K562 (cell line): ENCODE results near the gene SLC26A8. TPM values are rescaled to one million over a fixed set of nuclear protein-coding genes. Genes with fewer than 3 reads are reported as not detected.
A peak's percentile ranks its signal among the peaks of the same experiment; 100 is the strongest.

Experiments
- FOXA1 ChIP-seq: fragments of 450-650 bp; IDR thresholded peaks from 2 replicates; pipeline ENCODE4 v1.6.1; 2016; ENCODE audit warnings: mild to moderate bottlenecking, borderline replicate concordance
- GABPA ChIP-seq: fragments of 200-800 bp; sonication (Bioruptor generic); conservative IDR thresholded peaks from 2 replicates; pipeline ENCODE4 v1.6.1; 2016; ENCODE audit warnings: low read depth, missing genetic modification characterization, missing compliant biosample characterization
- HES1 ChIP-seq: fragments of 450-650 bp; IDR thresholded peaks from 2 replicates; pipeline ENCODE4 v1.6.1; 2016; ENCODE audit warnings: low read depth, mild to moderate bottlenecking, moderate library complexity
- KAT7 ChIP-seq: sonication (generic); formaldehyde crosslinking; IDR thresholded peaks from 2 replicates; pipeline ENCODE4 v1.8.0; 2022; ENCODE audit warnings: missing genetic modification reagents, mild to moderate bottlenecking, borderline replicate concordance
- MAFG ChIP-seq: fragments of 450-650 bp; conservative IDR thresholded peaks from 2 replicates; pipeline ENCODE4 v1.6.1; 2016; ENCODE audit warnings: missing genetic modification characterization, missing compliant biosample characterization
- SMARCC2 ChIP-seq: fragments of 450-650 bp; IDR thresholded peaks from 2 replicates; pipeline ENCODE4 v1.6.1; 2017; ENCODE audit warnings: antibody characterized with exemption, moderate library complexity, mild to moderate bottlenecking, low read depth
- SRF ChIP-seq, 2 experiments: fragments of 250-450, 450-650 bp in 1 of 2; sonication (Bioruptor Pico) in 1 of 2; sonication (generic) in 1 of 2; formaldehyde crosslinking; IDR thresholded peaks; 2 replicates each; pipeline versions ENCODE4 v1.5.0 to v1.5.1; 2020 to 2022; ENCODE audit warnings: mild to moderate bottlenecking in 1 of 2, missing genetic modification reagents in 1 of 2
- TEAD4 ChIP-seq, 2 experiments: sonication (generic) in 1 of 2; formaldehyde crosslinking in 1 of 2; IDR thresholded peaks; 2 replicates each; pipeline versions ENCODE4 v1.6.1 to v1.8.0; 2012 to 2022; ENCODE audit warnings: borderline replicate concordance in 1 of 2, inconsistent platforms in 1 of 2, low read length in 1 of 2, mild to moderate bottlenecking in 1 of 2, missing genetic modification reagents in 1 of 2
- UBTF ChIP-seq, 2 experiments: IDR thresholded peaks; 2 replicates each; pipeline ENCODE4 v1.6.1; 2012; ENCODE audit warnings: improper control_type of control experiment in 2 of 2, low read depth in 2 of 2, low read length in 2 of 2, borderline replicate concordance in 1 of 2
- ZNF316 ChIP-seq: fragments of 450-650 bp; IDR thresholded peaks from 2 replicates; pipeline ENCODE4 v1.6.1; 2016
- ZNF655 ChIP-seq: fragments of 250-450 bp; sonication (Bioruptor Pico); IDR thresholded peaks from 2 replicates; pipeline ENCODE4 v1.5.0; 2021
- polyA plus RNA-seq, 8 experiments: library from polyadenylated mRNA; depleted of rRNA in 4 of 8; stranded (reverse) in 5 of 8; unstranded in 3 of 8; fragments of >200 nt; fragmentation: Nextera tagmentation in 2 of 8; fragmentation: Illumina TruSeq in 1 of 8; extraction: Ambion mirVana in 2 of 8; extraction: Trizol in 1 of 8; gene quantifications; 2 replicates each; pipeline versions ENCODE4 v1.2.1 to v1.2.3, GENCODE V29; 2011 to 2014; ENCODE audit warnings: inconsistent platforms in 1 of 8, missing spikeins in 1 of 8
- total RNA-seq, 7 experiments: library from RNA; depleted of rRNA in 6 of 7; stranded (reverse); fragments of >200 nt in 6 of 7; fragmentation: Illumina TruSeq in 2 of 7; extraction: Trizol in 2 of 7; gene quantifications; 2 replicates each; pipeline versions ENCODE4 v1.2.1 to v1.2.3, GENCODE V29; 2011 to 2021; ENCODE audit warnings: low replicate concordance in 1 of 7
- TF ChIP-seq, protein P1 (sequence below): fragments of 450-650 bp; IDR thresholded peaks from 2 replicates; pipeline ENCODE4 v1.6.1; 2016
- TF ChIP-seq, protein P2 (sequence below): fragments of 150-350 bp; IDR thresholded peaks from 2 replicates; pipeline ENCODE4 v1.6.1; 2014; ENCODE audit warnings: low read depth, mild to moderate bottlenecking, low read length, borderline replicate concordance
- TF ChIP-seq, protein P3 (sequence below), 2 experiments: fragments of 450-650 bp; IDR thresholded peaks; 2 replicates each; pipeline ENCODE4 v1.6.1; 2016

SLC26A8 gene
- total and polyA plus RNA-seq, 9 of the 15 experiments (the other 6 are each of a cell fraction or from before 2014, with no cell fraction given) = not detected

GRCh38 chr6:36067374-36068011 lies 43.1 kb upstream of the SLC26A8 start (continued):
- TF ChIP-seq, protein P1, sequence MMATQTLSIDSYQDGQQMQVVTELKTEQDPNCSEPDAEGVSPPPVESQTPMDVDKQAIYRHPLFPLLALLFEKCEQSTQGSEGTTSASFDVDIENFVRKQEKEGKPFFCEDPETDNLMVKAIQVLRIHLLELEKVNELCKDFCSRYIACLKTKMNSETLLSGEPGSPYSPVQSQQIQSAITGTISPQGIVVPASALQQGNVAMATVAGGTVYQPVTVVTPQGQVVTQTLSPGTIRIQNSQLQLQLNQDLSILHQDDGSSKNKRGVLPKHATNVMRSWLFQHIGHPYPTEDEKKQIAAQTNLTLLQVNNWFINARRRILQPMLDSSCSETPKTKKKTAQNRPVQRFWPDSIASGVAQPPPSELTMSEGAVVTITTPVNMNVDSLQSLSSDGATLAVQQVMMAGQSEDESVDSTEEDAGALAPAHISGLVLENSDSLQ = peak; percentile 45; the same call in 1 of the 2 replicates
- TF ChIP-seq HES1 = peak; percentile 51
- peak; percentile 93 for TF ChIP-seq TEAD4 (IDR thresholded peaks at IDR 0.05; ENCODE audit: low read length)
- no peak for TF ChIP-seq TEAD4 (CRISPR knock-in tag; IDR thresholded peaks at IDR 0.05; ENCODE audit: borderline replicate concordance)
- TF ChIP-seq ZNF316 = peak; percentile 60
- TF ChIP-seq KAT7 (CRISPR knock-in tag) = no peak
- TF ChIP-seq UBTF (IDR thresholded peaks at IDR 0.05; ENCODE audit: borderline replicate concordance in 1 of 2, low read depth in 2 of 2, low read length in 2 of 2) = no peak
- TF ChIP-seq SMARCC2 = peak; percentile 67; the same call in 1 of the 2 replicates
- no peak for TF ChIP-seq ZNF655 (CRISPR knock-in tag)
- TF ChIP-seq FOXA1 = no peak
- TF ChIP-seq, protein P2, sequence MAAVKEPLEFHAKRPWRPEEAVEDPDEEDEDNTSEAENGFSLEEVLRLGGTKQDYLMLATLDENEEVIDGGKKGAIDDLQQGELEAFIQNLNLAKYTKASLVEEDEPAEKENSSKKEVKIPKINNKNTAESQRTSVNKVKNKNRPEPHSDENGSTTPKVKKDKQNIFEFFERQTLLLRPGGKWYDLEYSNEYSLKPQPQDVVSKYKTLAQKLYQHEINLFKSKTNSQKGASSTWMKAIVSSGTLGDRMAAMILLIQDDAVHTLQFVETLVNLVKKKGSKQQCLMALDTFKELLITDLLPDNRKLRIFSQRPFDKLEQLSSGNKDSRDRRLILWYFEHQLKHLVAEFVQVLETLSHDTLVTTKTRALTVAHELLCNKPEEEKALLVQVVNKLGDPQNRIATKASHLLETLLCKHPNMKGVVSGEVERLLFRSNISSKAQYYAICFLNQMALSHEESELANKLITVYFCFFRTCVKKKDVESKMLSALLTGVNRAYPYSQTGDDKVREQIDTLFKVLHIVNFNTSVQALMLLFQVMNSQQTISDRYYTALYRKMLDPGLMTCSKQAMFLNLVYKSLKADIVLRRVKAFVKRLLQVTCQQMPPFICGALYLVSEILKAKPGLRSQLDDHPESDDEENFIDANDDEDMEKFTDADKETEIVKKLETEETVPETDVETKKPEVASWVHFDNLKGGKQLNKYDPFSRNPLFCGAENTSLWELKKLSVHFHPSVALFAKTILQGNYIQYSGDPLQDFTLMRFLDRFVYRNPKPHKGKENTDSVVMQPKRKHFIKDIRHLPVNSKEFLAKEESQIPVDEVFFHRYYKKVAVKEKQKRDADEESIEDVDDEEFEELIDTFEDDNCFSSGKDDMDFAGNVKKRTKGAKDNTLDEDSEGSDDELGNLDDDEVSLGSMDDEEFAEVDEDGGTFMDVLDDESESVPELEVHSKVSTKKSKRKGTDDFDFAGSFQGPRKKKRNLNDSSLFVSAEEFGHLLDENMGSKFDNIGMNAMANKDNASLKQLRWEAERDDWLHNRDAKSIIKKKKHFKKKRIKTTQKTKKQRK = no peak
- TF ChIP-seq MAFG = peak; percentile 87
- TF ChIP-seq SRF (CRISPR knock-in tag; IDR thresholded peaks at IDR 0.05) = no peak
- TF ChIP-seq, protein P3, sequence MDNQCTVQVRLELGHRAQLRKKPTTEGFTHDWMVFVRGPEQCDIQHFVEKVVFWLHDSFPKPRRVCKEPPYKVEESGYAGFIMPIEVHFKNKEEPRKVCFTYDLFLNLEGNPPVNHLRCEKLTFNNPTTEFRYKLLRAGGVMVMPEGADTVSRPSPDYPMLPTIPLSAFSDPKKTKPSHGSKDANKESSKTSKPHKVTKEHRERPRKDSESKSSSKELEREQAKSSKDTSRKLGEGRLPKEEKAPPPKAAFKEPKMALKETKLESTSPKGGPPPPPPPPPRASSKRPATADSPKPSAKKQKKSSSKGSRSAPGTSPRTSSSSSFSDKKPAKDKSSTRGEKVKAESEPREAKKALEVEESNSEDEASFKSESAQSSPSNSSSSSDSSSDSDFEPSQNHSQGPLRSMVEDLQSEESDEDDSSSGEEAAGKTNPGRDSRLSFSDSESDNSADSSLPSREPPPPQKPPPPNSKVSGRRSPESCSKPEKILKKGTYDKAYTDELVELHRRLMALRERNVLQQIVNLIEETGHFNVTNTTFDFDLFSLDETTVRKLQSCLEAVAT (IDR thresholded peaks at IDR 0.05) = no peak
- no peak for TF ChIP-seq GABPA (tag)
